HepG2 (cell line): Measurements from ENCODE around the gene TBX6. TPM values are rescaled to one million over a fixed set of nuclear protein-coding genes. Genes with fewer than 3 reads are reported as not detected.

Experiments used
- ATF1 ChIP-seq: IDR thresholded peaks from 2 replicates; pipeline ENCODE4 v1.6.1; 2016; ENCODE audit warnings: mild to moderate bottlenecking, control low read depth
- HHEX ChIP-seq: IDR thresholded peaks from 2 replicates; pipeline ENCODE4 v1.6.1; 2016; ENCODE audit warnings: control low read depth
- HMG20A ChIP-seq: IDR thresholded peaks from 2 replicates; pipeline ENCODE4 v1.6.1; 2016; ENCODE audit warnings: borderline replicate concordance
- PCBP2 ChIP-seq: fragments of 200-400 bp; formaldehyde crosslinking; optimal IDR thresholded peaks from 2 replicates; pipeline ENCODE3; 2018; ENCODE audit warnings: low read length, low read depth; ENCODE audit not compliant: poor library complexity, severe bottlenecking
- RFX3 ChIP-seq: IDR thresholded peaks from 2 replicates; pipeline ENCODE4 v1.6.1; 2016; ENCODE audit warnings: missing biosample characterization, missing genetic modification reagents
- RORA ChIP-seq: sonication (generic); formaldehyde crosslinking; IDR thresholded peaks from 2 replicates; pipeline ENCODE4 v1.5.0; 2020; ENCODE audit warnings: mild to moderate bottlenecking, missing genetic modification reagents, moderate library complexity
- SIN3A ChIP-seq: IDR thresholded peaks from 2 replicates; pipeline ENCODE4 v1.6.1; 2011; ENCODE audit warnings: low read depth, mild to moderate bottlenecking, control low read depth, low read length, borderline replicate concordance
- SMAD1 ChIP-seq: sonication (generic); formaldehyde crosslinking; IDR thresholded peaks from 2 replicates; pipeline ENCODE4 v1.4.0; 2020; ENCODE audit warnings: missing genetic modification reagents, low read depth, mild to moderate bottlenecking, borderline replicate concordance
- TOE1 ChIP-seq: sonication (generic); formaldehyde crosslinking; IDR thresholded peaks from 2 replicates; pipeline ENCODE4 v1.4.0; 2020; ENCODE audit warnings: mild to moderate bottlenecking, missing genetic modification reagents
- ZFP36L1 ChIP-seq: sonication (generic); formaldehyde crosslinking; IDR thresholded peaks from 2 replicates; pipeline ENCODE4 v1.8.0; 2022; ENCODE audit warnings: mild to moderate bottlenecking, missing genetic modification reagents, moderate library complexity
- ZNF160 ChIP-seq: sonication (generic); formaldehyde crosslinking; IDR thresholded peaks from 2 replicates; pipeline ENCODE4 v1.8.0; 2022; ENCODE audit warnings: mild to moderate bottlenecking, inconsistent platforms, missing genetic modification reagents
- ZNF205 ChIP-seq: IDR thresholded peaks from 2 replicates; pipeline ENCODE4 v1.6.1; 2018; ENCODE audit warnings: missing biosample characterization, missing genetic modification reagents
- polyA plus RNA-seq, 8 experiments: library from polyadenylated mRNA; depleted of rRNA in 3 of 8; stranded (reverse) in 7 of 8; unstranded in 1 of 8; fragments of >200 nt; fragmentation: Illumina TruSeq in 4 of 8; extraction: Trizol in 4 of 8; gene quantifications; 2 replicates each; pipeline versions ENCODE4 v1.2.1 to v1.2.3, GENCODE V29; 2011 to 2016; ENCODE audit warnings: low read depth in 4 of 8, missing spikeins in 1 of 8, mixed read lengths in 1 of 8; ENCODE audit not compliant: insufficient read depth in 1 of 8
- total RNA-seq, 5 experiments: library from RNA; depleted of rRNA; stranded (reverse); fragments of >200 nt; fragmentation: Illumina TruSeq; extraction: Trizol; gene quantifications; 2 replicates each; pipeline ENCODE4 v1.2.3, GENCODE V29; 2016; ENCODE audit warnings: low read depth in 1 of 5
- TF ChIP-seq, protein P1 (sequence below): sonication (generic); formaldehyde crosslinking; IDR thresholded peaks from 2 replicates; pipeline ENCODE4 v1.4.0; 2020; ENCODE audit warnings: missing genetic modification reagents
- TF ChIP-seq, protein P2 (sequence below): sonication (generic); formaldehyde crosslinking; IDR thresholded peaks from 2 replicates; pipeline ENCODE4 v1.8.1; 2023; ENCODE audit warnings: mild to moderate bottlenecking, missing genetic modification reagents, borderline replicate concordance
- TF ChIP-seq, protein P3 (sequence below): sonication (generic); formaldehyde crosslinking; IDR thresholded peaks from 2 replicates; pipeline ENCODE4 v1.4.0; 2020; ENCODE audit warnings: missing genetic modification reagents
- TF ChIP-seq, protein P4 (sequence below): sonication (generic); formaldehyde crosslinking; IDR thresholded peaks from 2 replicates; pipeline ENCODE4 v1.4.0; 2020; ENCODE audit warnings: mild to moderate bottlenecking, low read depth, missing genetic modification reagents
- TF ChIP-seq, protein P5 (sequence below): sonication (generic); formaldehyde crosslinking; IDR thresholded peaks from 2 replicates; pipeline ENCODE4 v1.4.0; 2020; ENCODE audit warnings: missing genetic modification reagents
- TF ChIP-seq, protein P6 (sequence below): sonication (generic); formaldehyde crosslinking; IDR thresholded peaks from 2 replicates; pipeline ENCODE4 v1.5.0; 2020; ENCODE audit warnings: mild to moderate bottlenecking, missing genetic modification reagents
- TF ChIP-seq, protein P7 (sequence below): IDR thresholded peaks from 2 replicates; pipeline ENCODE4 v1.6.1; 2012; ENCODE audit warnings: low read depth, low read length, improper control_type of control experiment

Gene TBX6
- total and polyA plus RNA-seq, 2 of the 13 experiments (the other 11 are each of a cell fraction or from before 2014, with no cell fraction given), result 0.24 to 0.42 TPM

DNA sequence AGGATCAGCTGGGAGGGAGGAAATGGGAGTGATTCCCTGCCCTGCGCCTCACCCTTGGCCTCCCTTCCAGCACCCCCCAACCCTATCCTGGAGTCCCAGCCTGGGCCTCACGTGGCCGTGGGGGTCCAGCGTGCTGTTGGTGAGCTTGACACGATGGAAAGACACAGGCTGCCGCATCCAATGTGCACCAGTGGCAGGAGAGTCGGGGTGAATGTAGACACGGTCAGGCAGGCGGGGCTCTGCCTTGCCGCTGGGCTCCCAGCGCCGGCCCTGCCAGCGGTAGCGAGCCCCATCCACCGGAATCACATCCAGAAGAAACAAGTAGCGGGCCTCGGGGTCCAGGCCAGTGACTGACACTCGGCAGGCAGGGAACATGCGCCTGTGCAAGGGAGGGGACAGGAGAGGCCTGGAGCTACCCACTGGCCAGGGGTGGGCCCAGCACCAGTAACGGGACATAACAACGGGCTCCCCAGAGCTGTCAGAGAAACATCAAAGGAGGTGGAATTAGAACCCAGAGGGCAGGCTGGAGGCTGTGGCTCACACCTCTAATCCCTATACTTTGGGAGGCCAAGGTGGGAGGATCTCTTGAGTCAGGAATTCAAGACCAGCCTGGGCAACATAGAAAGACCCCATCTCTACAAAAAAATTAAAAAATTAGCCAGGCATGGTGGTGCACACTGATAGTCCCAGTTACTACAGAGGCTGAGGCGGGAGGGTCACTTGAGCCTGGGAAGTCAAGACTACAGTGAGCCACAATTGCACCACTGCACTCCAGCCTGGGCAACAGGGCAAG, 2.7 kb downstream of the TBX6 start (continued):
- TF ChIP-seq ZNF160 (CRISPR knock-in tag), result no peak
- TF ChIP-seq SIN3A, result no peak
- TF ChIP-seq, protein P1, sequence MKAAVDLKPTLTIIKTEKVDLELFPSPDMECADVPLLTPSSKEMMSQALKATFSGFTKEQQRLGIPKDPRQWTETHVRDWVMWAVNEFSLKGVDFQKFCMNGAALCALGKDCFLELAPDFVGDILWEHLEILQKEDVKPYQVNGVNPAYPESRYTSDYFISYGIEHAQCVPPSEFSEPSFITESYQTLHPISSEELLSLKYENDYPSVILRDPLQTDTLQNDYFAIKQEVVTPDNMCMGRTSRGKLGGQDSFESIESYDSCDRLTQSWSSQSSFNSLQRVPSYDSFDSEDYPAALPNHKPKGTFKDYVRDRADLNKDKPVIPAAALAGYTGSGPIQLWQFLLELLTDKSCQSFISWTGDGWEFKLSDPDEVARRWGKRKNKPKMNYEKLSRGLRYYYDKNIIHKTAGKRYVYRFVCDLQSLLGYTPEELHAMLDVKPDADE (CRISPR knock-in tag), result no peak
- TF ChIP-seq, protein P2, sequence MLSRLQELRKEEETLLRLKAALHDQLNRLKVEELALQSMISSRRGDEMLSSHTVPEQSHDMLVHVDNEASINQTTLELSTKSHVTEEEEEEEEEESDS (CRISPR knock-in tag), result no peak
- TF ChIP-seq, protein P3, sequence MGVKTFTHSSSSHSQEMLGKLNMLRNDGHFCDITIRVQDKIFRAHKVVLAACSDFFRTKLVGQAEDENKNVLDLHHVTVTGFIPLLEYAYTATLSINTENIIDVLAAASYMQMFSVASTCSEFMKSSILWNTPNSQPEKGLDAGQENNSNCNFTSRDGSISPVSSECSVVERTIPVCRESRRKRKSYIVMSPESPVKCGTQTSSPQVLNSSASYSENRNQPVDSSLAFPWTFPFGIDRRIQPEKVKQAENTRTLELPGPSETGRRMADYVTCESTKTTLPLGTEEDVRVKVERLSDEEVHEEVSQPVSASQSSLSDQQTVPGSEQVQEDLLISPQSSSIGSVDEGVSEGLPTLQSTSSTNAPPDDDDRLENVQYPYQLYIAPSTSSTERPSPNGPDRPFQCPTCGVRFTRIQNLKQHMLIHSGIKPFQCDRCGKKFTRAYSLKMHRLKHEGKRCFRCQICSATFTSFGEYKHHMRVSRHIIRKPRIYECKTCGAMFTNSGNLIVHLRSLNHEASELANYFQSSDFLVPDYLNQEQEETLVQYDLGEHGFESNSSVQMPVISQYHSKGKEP (CRISPR knock-in tag), result no peak
- TF ChIP-seq, protein P4, sequence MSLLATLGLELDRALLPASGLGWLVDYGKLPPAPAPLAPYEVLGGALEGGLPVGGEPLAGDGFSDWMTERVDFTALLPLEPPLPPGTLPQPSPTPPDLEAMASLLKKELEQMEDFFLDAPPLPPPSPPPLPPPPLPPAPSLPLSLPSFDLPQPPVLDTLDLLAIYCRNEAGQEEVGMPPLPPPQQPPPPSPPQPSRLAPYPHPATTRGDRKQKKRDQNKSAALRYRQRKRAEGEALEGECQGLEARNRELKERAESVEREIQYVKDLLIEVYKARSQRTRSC (CRISPR knock-in tag), result no peak
- TF ChIP-seq HMG20A, result no peak
- TF ChIP-seq, protein P5, sequence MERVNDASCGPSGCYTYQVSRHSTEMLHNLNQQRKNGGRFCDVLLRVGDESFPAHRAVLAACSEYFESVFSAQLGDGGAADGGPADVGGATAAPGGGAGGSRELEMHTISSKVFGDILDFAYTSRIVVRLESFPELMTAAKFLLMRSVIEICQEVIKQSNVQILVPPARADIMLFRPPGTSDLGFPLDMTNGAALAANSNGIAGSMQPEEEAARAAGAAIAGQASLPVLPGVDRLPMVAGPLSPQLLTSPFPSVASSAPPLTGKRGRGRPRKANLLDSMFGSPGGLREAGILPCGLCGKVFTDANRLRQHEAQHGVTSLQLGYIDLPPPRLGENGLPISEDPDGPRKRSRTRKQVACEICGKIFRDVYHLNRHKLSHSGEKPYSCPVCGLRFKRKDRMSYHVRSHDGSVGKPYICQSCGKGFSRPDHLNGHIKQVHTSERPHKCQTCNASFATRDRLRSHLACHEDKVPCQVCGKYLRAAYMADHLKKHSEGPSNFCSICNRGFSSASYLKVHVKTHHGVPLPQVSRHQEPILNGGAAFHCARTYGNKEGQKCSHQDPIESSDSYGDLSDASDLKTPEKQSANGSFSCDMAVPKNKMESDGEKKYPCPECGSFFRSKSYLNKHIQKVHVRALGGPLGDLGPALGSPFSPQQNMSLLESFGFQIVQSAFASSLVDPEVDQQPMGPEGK (CRISPR knock-in tag), result peak; percentile 38; the same call in 1 of the 2 replicates
- TF ChIP-seq TOE1 (CRISPR knock-in tag), result no peak
- TF ChIP-seq ZNF205 (CRISPR knock-in tag), result no peak
- no peak for TF ChIP-seq ZFP36L1 (CRISPR knock-in tag)
- TF ChIP-seq, protein P6, sequence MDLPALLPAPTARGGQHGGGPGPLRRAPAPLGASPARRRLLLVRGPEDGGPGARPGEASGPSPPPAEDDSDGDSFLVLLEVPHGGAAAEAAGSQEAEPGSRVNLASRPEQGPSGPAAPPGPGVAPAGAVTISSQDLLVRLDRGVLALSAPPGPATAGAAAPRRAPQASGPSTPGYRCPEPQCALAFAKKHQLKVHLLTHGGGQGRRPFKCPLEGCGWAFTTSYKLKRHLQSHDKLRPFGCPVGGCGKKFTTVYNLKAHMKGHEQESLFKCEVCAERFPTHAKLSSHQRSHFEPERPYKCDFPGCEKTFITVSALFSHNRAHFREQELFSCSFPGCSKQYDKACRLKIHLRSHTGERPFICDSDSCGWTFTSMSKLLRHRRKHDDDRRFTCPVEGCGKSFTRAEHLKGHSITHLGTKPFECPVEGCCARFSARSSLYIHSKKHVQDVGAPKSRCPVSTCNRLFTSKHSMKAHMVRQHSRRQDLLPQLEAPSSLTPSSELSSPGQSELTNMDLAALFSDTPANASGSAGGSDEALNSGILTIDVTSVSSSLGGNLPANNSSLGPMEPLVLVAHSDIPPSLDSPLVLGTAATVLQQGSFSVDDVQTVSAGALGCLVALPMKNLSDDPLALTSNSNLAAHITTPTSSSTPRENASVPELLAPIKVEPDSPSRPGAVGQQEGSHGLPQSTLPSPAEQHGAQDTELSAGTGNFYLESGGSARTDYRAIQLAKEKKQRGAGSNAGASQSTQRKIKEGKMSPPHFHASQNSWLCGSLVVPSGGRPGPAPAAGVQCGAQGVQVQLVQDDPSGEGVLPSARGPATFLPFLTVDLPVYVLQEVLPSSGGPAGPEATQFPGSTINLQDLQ (CRISPR knock-in tag), result peak; percentile 34; the same call in 1 of the 2 replicates
- no peak for TF ChIP-seq RORA (CRISPR knock-in tag)
- no peak for TF ChIP-seq PCBP2
- TF ChIP-seq SMAD1 (CRISPR knock-in tag), result 0 out of 2 replicates have a peak, but pooled peaks have one; percentile 40
- TF ChIP-seq RFX3 (CRISPR knock-in tag), result no peak
- TF ChIP-seq HHEX (CRISPR knock-in tag), result no peak
- TF ChIP-seq, protein P7, sequence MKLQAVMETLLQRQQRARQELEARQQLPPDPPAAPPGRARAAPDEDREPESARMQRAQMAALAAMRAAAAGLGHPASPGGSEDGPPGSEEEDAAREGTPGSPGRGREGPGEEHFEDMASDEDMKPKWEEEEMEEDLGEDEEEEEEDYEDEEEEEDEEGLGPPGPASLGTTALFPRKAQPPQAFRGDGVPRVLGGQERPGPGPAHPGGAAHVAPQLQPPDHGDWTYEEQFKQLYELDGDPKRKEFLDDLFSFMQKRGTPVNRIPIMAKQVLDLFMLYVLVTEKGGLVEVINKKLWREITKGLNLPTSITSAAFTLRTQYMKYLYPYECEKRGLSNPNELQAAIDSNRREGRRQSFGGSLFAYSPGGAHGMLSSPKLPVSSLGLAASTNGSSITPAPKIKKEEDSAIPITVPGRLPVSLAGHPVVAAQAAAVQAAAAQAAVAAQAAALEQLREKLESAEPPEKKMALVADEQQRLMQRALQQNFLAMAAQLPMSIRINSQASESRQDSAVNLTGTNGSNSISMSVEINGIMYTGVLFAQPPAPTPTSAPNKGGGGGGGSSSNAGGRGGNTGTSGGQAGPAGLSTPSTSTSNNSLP, result no peak
- no peak for TF ChIP-seq ATF1 (CRISPR knock-in tag)
